EL (cell line): ENCODE data around the gene MYO1C.
"Not testable (repeated sequence)": the region's sequence is repeated elsewhere in the genome, so short reads cannot be mapped to it uniquely, and the experiment has no call there.

ENCODE experiments used
- DNase-seq: peaks from one replicate; pipeline ENCODE4 v3.0.0-alpha.2; 2016

Gene MYO1C

DNA sequence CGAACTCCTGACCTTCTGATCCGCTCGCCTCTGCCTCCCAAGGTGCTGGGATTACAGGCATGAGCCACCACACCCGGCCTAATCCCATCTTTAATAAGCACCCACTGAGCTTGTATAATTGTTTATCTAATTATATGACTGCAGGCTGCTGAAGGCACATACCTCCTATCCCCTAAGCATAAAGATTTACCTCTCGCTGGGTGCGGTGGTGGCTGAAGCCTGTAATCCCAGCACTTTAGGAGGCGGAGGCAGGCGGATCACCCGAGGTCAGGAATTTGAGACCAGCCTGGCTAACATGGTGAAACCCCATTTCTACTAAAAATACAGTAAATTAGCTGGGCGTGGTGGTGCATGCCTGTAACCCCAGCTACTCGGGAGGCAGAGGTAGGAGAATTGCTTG is 72.3 kb downstream of the MYO1C start:
- no peak for DNase-seq

DNA sequence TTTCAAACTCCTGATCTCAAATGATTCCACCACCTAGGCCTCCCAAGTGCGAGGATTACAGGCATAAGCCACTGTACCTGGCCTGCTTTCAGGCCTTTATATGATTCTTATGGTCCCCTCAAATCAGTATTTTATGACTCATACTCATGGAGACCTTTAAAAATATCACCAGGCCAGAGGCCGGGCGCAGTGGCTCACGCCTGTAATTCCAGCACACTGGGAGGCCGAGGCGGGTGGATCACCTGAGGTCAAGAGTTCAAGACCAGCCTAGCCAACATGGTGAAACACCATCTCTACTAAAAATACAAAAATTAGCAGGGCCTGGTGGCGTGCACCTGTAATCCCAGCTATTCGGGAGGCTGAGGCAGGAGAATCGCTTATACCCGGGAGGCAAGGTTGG is 74.0 kb downstream of the MYO1C start:
- DNase-seq = not testable (repeated sequence)

DNA sequence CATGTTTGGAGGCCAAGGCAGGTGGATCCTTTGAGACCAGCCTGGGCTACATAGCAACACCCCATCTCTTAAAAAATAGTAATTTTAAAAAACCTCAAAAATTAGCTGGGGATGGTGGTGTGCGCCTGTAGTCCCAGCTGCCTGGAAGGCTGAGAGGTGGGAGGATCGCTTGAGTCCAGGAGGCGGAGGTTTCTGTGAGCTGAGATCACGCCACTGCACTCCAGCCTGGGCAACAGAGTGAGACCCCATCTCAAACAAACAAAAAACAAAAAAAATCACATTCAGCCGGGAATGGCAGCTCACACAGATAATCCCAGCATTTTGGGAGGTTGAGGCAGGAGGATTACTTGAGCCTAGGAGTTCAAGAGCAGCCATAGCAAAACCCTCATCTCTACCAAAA is 76.1 kb downstream of the MYO1C start:
- DNase-seq = no peak

DNA sequence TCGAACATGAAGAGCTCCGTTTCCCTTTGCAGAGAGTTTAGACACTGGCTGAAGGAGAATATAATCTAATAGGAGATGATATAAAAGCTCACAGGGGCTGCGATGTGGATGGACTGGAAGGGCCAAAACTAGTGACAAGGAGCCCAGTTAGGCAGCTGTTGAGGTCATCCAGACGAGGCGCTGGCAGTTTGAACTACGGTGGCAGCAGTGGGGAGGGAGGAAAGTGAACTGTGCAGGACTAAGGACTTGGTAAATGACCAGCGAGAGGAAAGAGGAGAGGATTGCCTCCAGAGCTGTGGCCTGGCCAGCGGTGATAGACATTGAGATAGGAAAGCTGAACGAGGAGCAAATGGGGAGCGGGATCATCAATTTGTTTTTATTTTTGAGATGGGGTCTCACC is 77.9 kb downstream of the MYO1C start:
- DNase-seq = no peak
